Stimulated activated CD4-positive, alpha-beta T cell treated with anti-CD3 and anti-CD28 coated beads, Interleukin-4, amount 100 ng/mL, for 48 hours (primary cell): ENCODE results near the gene SUGCT.

Experiments
- DNase-seq, 2 donors: peaks; one replicate each; pipeline ENCODE4 v3.0.0-alpha.2; 2020; ENCODE audit warnings: low read depth in 2 of 2

Gene SUGCT

DNA sequence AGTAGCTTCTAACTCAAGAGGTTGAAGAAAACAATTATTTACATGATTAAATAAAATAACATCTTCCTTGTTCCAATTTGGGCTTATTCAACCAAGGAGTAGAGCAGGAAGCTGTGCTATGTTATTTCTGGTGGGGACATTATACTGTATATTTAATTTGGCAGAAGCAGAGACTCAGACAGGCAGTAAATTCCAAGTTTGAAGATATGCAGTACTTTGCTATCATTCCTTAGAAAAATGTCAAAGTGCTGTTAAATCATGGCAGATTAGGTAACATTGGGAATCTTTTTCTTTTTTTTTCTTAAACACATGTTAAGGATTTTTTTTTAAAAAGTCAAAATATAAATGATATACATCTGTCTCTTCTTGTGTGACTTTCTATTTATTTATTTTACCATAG is 190.1 kb downstream of the SUGCT start:
- DNase-seq = no peak

DNA sequence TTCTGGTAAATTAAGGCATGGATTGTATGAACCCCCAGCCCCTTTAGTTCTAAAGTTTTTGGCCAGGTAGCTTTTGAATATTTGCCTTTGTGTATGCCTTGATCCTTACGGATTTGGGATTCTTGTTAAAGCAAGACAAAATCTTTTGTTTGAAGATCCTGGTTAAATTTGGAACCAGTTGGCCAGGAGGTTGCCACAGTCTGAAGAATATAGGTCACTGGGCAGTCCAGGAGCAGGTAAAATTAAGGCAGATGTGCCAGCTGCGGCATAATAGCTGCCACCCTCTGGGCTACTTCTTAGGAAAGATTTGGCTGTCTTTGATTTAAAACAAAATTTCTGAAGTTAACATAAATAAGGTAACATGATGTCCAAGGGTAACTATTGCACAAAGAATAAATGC is 192.3 kb downstream of the SUGCT start:
- DNase-seq = no peak

DNA sequence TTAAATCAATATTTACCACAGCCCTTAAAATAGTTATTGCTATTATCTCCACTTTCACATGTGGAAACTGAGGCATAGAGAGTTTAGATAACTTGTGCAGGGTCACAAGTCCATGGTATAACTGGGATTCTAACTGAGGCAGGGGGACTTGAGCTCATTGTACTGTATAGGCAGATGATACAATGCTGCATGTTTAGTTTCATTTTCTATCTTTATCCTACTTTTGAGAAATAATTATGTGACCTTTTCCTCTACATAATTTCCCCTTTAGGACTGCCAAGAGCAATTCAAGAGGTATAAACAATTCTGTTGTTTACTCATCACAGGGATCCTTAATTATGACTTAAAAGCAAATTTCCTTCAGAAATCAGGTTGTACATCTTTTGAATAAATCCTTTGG is 193.1 kb downstream of the SUGCT start:
- no peak for DNase-seq

DNA sequence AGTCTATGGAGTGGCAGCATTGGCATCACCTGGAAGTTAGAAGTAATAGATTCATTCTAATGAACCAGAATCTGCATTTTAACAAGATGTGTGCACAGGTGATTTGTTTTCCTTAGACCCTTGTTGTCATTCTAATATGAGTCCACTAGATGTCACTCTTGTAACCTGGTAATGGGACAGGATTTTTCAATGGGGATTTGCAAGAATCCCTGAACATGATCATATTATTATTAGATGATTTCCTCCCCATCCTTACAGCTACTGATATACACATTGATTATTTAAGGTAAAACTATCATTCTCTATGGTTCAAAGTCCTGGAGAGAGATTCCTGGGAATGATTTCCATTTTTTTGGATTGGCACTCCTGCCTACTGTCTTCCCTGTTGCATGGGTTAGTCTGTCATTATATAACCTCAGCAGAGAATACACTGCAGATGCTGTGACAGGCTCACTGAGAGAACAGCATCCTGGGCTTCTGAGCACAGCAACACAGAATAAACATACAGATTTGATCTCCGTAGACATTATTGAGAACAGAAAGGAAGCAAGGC is 194.9 kb downstream of the SUGCT start:
- no peak for DNase-seq

DNA sequence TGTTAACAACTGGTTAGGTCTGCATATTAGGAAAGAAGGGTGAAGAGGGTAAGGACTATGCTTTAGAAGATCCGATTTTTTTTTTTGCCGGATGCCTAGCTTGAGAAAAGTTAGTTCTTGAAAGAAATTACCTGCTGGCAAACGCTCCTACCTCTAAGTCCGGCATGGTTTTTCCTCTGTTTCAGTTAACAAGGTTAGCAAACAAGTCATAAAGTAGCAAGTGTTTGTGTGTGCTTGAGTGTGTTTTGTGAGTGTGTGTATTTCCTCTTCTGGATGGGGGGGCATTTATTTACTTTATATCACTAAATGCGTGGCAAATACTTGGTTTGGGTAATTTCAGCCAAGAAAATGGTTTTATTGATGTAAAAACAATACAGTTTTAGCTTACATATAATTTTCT is 195.6 kb downstream of the SUGCT start:
- no peak for DNase-seq

DNA sequence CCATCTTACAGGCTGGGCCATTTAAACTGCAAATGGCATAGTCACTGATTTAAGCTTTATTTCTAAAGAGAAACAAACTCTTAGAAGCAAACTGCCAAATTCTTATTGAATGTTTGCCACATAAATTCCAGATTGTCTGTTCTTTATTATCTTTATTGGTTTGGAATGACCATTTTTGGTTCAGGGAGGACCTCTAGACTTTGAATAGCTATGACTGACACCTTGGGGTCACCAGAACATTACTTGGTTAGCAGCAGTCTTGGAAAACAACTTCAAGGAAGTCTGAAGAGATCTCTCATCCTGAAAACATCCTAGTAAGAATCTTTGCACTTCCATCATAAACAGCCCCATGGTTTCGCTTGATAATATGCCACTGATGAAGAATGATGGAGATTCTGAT is 197.1 kb downstream of the SUGCT start:
- no peak for DNase-seq

DNA sequence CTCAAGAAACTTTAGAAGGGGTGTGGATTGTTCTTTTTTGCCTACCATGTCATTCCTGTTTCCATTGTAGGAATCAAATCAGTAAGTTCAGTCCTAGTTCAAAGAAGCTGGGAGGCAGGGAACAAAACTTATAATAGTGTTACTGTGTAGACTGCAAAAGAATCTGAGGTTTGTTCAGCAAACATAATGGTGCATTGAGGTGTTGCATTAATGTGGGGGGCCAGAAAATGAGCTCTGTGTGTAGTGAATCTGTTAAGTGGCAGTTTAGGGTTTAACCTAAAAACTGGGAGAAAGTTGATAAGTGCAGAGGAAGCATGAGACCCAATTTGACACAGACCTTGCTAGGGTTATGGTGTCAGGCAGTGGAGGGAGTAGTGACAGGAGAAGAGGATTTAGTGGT is 197.7 kb downstream of the SUGCT start:
- DNase-seq = no peak

DNA sequence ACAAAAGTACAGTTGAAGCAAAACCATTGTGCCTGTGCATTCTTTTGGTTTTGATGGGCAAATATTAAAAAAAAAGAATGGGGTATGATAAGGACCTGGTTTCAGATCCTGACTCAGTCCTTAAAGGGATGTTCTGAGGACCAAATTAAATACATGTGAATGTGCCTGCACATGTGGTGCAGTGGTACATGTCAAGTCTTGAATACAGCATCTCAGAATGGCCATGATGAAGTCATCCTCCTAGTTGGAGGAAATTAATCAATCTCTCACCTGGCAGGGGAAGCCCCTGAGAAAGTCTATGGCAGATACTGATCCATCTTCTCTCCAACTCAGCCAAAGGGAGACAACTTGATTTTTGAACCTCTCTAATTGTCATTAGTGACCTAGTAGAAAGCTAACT is 207.0 kb downstream of the SUGCT start:
- no peak for DNase-seq

DNA sequence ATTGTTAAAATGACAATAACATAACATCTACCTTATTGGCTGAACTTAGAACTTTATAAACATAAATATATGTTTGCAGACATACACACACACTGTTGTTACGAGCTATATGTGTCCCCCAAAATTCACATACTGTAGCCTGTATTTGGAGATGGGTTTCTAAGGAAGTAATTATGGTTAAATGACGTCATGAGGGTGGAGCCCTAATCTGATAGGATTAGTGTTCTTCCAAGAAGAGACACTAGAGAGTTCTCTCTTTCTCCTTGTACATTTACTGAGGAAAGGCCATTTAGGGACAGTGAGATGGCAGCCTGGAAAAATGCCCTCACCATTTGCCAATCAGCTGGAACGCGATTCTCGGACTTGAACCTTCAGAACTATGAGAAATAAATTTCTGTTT is 211.7 kb downstream of the SUGCT start:
- no peak for DNase-seq

DNA sequence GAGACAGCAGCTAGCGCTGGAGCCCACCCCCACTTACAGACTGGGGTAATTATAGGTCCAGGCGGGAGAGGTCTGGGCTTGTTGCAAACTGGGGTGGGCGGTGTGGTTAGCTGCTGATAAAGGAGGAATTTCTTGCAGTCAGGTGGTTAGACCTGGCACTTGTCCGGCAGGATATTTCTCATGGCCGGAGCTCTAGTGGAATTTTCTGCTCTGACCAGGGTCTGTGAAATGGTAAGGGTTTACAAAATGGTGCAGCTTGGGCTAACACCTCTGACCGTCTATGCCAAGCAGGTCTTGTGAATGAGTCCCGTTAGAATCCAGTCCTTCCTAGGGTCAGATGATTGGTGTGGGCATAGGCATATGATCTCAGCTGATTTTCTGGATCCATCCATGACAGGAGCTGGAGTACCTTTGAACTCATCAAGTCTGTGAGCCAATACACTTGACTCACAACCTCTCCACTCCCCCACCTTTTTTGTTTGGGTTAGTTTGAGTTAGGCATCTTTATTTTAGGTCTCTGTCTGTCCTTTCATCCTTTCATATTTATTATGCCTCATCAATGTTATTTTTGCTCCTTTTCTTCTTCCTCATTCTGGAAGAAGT is 213.4 kb downstream of the SUGCT start:
- no peak for DNase-seq

DNA sequence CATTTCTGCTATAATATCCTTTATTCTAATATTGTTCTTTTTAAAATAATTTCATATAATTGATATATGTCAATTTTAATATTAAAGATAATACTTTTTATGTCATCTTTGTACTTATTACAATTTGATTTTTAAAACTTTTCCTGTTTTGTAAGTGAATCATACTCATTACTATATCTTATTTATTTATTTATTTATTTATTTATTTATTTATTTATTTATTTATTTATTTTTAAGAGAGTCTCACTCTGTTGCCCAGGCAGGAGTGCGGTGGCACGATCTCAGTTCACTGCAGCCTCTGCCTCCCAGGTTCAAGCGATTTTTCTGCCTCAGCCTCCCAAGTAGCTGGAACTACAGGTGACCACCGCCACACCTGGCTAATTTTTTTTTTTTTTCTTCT is 215.3 kb downstream of the SUGCT start:
- no peak for DNase-seq

DNA sequence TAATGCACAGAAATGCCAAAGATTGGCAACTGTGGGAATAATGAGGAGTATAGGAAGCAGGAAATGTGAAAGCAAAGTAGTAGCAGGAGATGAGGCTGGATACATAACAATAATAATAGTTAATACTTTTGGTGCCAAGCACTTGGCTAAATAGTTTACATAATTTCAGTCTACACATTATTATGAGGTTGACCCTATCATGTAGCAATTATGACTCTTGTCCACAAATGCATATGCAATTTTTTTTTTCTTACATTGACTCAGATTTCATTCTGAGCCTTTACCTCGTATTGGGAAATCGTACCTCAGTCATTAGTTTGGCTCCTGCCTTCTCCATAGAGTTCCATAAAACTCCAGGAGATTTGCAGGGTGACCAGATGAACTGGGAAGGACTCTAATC is 219.9 kb downstream of the SUGCT start:
- DNase-seq = no peak

DNA sequence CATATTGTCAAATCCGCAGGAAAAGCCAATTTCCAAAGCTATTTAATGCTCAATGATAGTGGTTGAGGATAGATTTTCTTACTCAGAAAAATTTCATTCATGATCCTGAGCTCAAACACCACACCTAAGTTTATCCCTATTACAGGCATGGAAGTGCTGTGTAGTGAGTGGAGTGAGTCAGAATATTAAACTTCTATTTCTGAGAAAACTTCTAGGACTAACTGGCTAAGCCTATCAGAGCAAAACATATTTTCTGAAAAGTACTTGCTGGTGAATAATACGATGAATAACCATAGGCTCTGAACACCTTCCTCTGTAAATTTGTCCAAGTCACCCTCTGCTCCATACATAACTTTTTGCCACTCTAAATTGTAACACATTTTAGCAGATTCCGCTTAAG is 221.5 kb downstream of the SUGCT start:
- no peak for DNase-seq

DNA sequence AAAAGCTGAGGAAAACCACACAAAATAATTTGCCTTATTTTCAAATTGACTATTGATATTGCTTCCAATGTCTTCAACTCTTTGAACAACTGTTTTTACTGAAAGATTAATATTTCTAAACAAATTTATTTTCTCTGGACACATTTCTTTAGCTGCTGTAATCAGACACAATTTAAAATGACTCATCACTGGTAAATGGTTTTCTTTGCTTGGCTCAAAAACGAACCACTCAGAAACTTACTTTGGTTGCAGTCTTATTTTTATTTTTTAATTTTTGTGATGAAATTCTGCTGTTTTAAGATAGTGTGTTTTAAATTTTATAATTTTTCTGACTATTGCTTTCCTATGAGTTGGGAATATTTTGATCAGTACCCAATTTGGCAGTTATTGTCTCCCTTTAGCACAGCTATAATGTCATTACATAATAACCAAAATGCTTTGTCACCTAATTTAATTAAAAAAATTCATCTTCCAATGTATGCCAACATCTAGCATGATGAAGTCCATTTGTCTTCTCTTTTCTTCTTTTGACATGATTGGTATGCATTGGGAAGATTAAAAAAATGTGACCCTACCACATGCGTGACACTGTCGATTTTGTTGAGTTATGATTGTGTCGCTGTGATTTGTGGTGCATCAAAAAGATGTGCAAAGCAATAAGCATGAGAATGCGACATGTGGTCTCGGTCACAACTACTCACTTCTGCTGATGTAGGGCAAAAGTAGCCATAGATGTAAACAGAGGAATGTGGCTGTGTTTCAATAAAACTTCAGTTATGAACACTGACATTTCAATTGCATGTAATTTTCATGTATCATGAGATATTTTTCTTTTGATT is 222.3 kb downstream of the SUGCT start:
- DNase-seq = no peak

DNA sequence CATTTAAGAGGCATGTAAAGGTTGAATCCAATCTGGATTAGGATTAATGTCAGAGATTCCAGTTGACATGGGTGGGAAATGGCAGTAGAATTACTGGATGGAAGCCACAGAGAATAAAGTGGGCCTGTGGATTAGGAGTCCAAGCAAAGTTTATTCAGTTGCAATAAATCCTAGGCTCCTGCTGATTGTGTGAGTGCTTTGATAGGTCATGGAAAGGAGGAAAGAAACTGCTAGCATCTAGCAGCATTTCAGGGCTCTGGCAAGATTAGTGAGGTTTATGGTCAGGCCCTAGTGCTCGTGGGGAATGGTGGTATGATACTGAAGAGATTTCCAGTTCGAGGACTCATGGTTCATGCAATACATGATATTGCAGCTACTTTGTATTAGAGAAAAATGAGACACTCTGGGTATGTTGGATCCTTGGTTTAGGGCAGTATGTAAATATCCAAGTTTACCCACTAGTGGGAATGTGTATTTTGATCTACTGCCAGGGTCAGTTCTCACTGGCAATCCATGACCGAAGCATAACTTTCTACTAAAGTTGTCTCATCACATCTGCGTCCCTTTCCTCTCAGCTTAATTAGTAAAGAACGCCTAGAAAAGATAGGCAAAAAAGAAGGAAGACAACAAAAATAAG is 235.0 kb downstream of the SUGCT start:
- DNase-seq = no peak

DNA sequence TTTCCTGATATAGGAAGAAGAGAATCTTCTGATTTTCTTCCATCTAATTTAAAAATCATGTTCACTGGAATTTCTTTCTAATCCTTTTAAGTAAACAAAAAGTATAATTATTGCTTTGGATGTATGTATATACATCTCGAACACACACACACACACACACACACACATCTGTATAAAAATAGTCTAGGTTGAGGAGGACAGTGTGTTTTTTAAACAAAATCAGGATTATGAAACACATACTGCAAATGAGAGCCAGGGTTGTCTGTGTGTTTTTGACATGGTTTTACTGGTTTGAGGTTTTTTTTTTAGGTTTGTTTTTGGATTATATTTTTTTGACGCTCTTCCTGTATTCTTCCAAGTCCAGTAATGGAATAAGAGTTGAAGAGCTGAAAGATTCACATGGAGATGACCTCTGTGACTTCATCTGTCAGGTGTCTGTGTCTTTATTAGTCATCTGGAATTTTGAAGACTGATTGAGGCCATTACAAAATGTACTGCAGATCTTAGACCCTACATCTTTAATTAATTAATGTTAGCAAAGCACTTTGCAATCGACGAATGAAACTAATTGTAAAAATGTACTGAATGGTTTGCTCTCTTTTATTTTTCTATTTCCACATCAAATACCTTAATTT is 237.1 kb downstream of the SUGCT start:
- DNase-seq = no peak

DNA sequence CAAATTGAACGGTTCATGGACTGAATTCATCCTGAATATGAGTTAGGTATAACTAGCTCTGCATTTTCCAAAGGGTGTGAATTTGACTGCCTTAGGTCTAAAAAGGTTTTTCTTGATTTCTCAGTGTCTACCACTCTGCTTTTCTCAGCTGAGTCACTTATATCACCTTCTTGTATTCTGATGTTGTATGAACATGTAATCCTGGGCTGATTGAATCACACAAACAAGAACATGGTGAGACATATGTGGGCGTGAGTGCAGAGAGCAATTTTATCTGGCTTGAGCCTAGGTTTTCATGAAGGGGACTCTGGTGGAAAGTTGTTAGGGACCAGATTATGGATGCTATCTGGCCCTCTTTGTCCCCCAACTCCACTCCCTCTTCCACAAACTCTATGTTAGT is 239.8 kb downstream of the SUGCT start:
- DNase-seq = no peak

DNA sequence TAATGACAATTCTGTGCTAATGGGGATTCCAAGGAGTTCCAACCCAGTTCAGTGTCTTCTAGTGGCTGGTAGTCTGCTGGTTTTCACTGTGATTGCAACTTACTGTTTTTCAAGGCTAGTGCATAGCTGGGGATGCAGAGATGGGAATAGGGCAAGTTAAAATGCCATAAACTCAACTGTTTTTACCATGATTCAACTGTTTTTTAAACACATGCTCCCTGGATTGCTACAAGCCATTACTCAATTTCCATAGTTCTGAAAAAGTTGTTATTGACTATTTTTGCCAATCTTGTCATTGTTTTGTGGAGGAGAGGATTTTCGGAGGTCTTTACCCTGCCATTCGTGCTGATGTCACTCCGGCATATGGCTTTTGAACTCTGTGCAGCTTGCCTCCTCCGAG is 245.3 kb downstream of the SUGCT start:
- no peak for DNase-seq

DNA sequence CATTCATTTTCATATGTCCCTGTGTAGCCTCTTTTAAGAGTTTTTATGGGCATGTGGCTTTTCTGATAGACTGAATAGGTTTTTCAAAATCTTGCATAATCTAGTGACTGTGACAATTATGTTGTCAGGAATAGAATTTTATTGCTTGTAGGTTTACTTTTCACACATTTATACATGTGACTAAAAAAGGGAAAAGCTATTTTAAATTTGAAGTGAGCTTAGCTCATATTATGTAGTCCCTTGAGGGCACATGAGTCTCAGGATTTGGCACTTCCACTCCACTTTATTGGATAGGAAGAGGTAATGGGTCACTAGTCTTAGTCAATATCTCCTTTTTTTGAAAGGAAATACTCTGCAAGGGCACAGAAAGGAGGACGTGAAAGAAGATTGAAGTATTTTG is 247.3 kb downstream of the SUGCT start:
- DNase-seq = no peak

DNA sequence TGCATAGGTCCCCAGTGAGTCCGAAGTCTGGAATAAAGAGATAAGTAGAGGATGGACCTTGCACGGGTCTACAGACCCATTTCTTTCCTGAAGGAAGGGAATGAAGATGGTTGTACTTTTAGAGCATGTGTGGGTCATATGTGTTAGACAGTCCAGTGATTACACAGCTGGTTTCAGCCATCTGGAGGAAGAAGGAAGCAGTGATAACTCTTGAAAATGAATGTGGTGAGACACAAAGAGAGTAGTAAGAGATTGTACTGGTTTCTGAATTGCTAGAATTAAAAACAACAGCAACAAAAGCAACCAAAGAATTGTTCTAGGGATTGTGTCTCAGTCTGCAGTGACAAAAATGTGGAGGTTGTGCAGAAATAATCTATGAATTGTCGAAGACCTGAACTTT is 258.9 kb downstream of the SUGCT start:
- DNase-seq = no peak

DNA sequence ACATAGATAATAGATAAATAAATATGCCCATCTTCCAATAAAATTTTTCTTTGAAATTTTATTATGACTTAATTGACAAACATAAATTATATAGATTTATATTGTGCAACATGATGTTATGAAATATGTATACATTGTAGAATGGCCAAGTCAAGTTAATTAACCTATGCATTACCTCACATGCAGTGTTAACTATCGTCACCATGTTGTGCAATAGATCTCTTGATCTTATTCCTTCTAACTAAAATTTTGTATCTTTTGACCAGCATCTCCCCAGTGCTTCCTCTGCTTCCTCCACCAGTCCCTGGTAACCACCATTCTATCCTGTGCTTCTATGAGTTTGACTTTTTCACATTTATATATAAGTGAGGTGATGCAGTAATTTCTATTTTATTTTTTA is 259.6 kb downstream of the SUGCT start:
- no peak for DNase-seq

DNA sequence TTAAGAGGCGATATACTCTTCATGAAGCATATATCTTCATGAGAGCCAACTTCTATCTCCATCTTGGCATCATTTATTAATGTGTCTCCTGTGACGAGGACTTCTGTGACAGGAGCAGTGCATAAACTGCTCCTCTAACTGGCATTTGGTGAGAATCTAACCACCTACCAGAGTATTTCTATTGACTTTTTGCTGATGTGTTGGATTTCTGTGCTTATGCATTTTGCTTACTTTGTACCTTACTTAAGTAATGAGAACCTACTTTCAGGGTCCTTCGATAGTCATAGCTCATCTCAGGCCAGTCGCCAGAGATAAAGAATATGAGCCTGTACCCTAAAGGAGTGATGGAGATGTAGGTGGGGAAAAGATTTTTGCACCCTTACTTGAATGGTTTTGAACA is 265.7 kb downstream of the SUGCT start:
- DNase-seq = no peak

DNA sequence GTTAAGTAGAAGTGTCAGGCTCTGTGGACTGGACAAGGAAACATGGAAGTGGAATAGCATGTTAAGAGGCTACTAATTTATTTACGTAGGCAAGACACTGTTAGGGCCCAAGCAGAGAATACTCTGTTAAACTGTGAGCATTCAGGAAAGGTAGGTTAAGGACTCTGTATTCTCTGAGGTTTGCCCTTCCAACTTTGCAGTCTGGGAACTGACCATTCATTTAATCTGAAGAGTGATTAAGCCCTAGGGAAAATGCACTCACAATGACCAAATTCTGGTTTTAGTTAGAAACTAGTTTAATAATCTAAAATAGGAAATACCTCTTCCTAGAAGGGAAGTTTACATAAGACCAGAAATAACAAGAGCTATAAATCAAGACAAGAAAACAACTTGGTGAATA is 266.6 kb downstream of the SUGCT start:
- DNase-seq = no peak
